ENCODE results near the gene BMP3.

BMP3 gene

GRCh38 chr4:81084634-81085033 is 54.1 kb downstream of the BMP3 start:
- no peak for TF ChIP-seq CTCF (IDR thresholded peaks at IDR 0.05; ENCODE audit: control insufficient read depth, extremely low read depth, insufficient read depth)
- DNase-seq (ENCODE audit: low read depth): no peak

GRCh38 chr4:81085291-81085690 is 54.8 kb downstream of the BMP3 start:
- no peak for TF ChIP-seq CTCF (IDR thresholded peaks at IDR 0.05; ENCODE audit: control insufficient read depth, extremely low read depth, insufficient read depth)
- DNase-seq (ENCODE audit: low read depth): no peak
- H3K4me3 ChIP-seq (ENCODE audit: low read depth, low read length): no peak overlapping the region

More at GRCh38 chr4:81084634-81085033, 54.1 kb downstream of the BMP3 start:
- no peak overlapping the region for H3K4me3 ChIP-seq (ENCODE audit: low read depth, low read length)

GRCh38 chr4:81085979-81086378 is 55.5 kb downstream of the BMP3 start:
- TF ChIP-seq CTCF (IDR thresholded peaks at IDR 0.05; ENCODE audit: control insufficient read depth, extremely low read depth, insufficient read depth): no peak
- H3K4me3 ChIP-seq (ENCODE audit: low read depth, low read length): no peak overlapping the region
- no peak for DNase-seq (ENCODE audit: low read depth)

GRCh38 chr4:81093720-81094401 is 63.4 kb downstream of the BMP3 start:
- DNase-seq (ENCODE audit: low read depth): no peak
- H3K4me3 ChIP-seq (ENCODE audit: low read depth, low read length): no peak overlapping the region
- TF ChIP-seq CTCF (IDR thresholded peaks at IDR 0.05; ENCODE audit: control insufficient read depth, extremely low read depth, insufficient read depth): no peak

GRCh38 chr4:81095389-81095788 is 64.9 kb downstream of the BMP3 start:
- no peak for TF ChIP-seq CTCF (IDR thresholded peaks at IDR 0.05; ENCODE audit: control insufficient read depth, extremely low read depth, insufficient read depth)
- no peak for DNase-seq (ENCODE audit: low read depth)
- H3K4me3 ChIP-seq (ENCODE audit: low read depth, low read length): no peak overlapping the region

GRCh38 chr4:81096566-81096965 is 66.1 kb downstream of the BMP3 start:
- no peak for DNase-seq (ENCODE audit: low read depth)
- H3K4me3 ChIP-seq (ENCODE audit: low read depth, low read length): no peak overlapping the region
- TF ChIP-seq CTCF (IDR thresholded peaks at IDR 0.05; ENCODE audit: control insufficient read depth, extremely low read depth, insufficient read depth): no peak

- no peak overlapping the region for H3K4me3 ChIP-seq (ENCODE audit: low read depth, low read length)
- no peak for DNase-seq (ENCODE audit: low read depth)
- no peak for TF ChIP-seq CTCF (IDR thresholded peaks at IDR 0.05; ENCODE audit: control insufficient read depth, extremely low read depth, insufficient read depth)
Measured at GRCh38 chr4:81102107-81102506, 71.6 kb downstream of the BMP3 start.

All from LNCaP clone FGC (cell line).